H1 (cell line): ENCODE measurements around the gene MRPS9. TPM values are rescaled to one million over a fixed set of nuclear protein-coding genes. Genes with fewer than 3 reads are reported as not detected.

Experiments used
- CTCF ChIA-PET: fragments of 300-600 bp; sonication (Branson Sonifier 250); formaldehyde crosslinking; loops from one replicate; lab custom pipeline; 2021; ENCODE audit not compliant: partially characterized antibody; lab: Charles Lee
- POLR2A ChIA-PET: fragments of 300-600 bp; sonication (Branson Sonifier 250); formaldehyde crosslinking; loops from one replicate; lab custom pipeline; 2021; ENCODE audit warnings: inconsistent platforms; ENCODE audit not compliant: partially characterized antibody; lab: Charles Lee
- DNase-seq, 2 experiments: peaks; one replicate each; pipeline versions ENCODE4 v3.0.0 to v3.0.0-alpha.2; 2010 to 2022; ENCODE audit warnings: low spot score in 2 of 2, low read depth in 1 of 2, mixed read lengths in 1 of 2
- FAIRE-seq: peaks from 2 replicates; lab custom pipeline; 2011; peaks lifted over from hg19 to GRCh38; lab: Jason Lieb, UNC
- H2AFZ ChIP-seq: 2 replicates; pipeline ENCODE4 v1.8.1; 2012; ENCODE audit warnings: low read length, inconsistent platforms
- H2AK5ac ChIP-seq: 2 replicates; pipeline ENCODE4 v1.6.1; 2013; ENCODE audit warnings: low read depth, low read length
- H2BK120ac ChIP-seq: replicated peaks from 2 replicates; pipeline ENCODE3; 2013; ENCODE audit warnings: low read depth, low read length, inconsistent platforms
- H2BK12ac ChIP-seq: 2 replicates; pipeline ENCODE4 v1.6.1; 2013; ENCODE audit warnings: low read depth, low read length
- H2BK15ac ChIP-seq: 2 replicates; pipeline ENCODE4 v1.6.1; 2013; ENCODE audit warnings: low read length
- H2BK20ac ChIP-seq: 2 replicates; pipeline ENCODE4 v1.6.1; 2013; ENCODE audit warnings: low read length
- H2BK5ac ChIP-seq: 2 replicates; pipeline ENCODE4 v1.6.1; 2013; ENCODE audit warnings: low read depth, low read length
- H3K14ac ChIP-seq: 2 replicates; pipeline ENCODE4 v1.6.1; 2013; ENCODE audit warnings: inconsistent platforms; ENCODE audit not compliant: insufficient read length
- H3K18ac ChIP-seq: 2 replicates; pipeline ENCODE4 v1.6.1; 2013; ENCODE audit warnings: low read length; ENCODE audit errors: extremely low read depth
- H3K23ac ChIP-seq: 2 replicates; pipeline ENCODE4 v1.6.1; 2013; ENCODE audit warnings: inconsistent platforms; ENCODE audit not compliant: insufficient read length
- H3K23me2 ChIP-seq: 2 replicates; pipeline ENCODE4 v1.6.1; 2013; ENCODE audit warnings: low read depth, low read length
- H3K27ac ChIP-seq: 2 replicates; pipeline ENCODE4 v1.6.1; 2011; ENCODE audit warnings: low read depth, low read length, inconsistent platforms
- H3K27me3 ChIP-seq, 4 experiments: replicated peaks in 1 of 4; 1 replicate in 1 of 4; 2 replicates in 3 of 4; pipeline versions ENCODE4 v1.6.1 to v1.8.1; 2011 to 2013; ENCODE audit warnings: low read length in 3 of 4, mild to moderate bottlenecking in 3 of 4, inconsistent platforms in 2 of 4, mixed read lengths in 2 of 4, moderate library complexity in 1 of 4; ENCODE audit not compliant: control insufficient read depth in 3 of 4, insufficient read depth in 3 of 4; ENCODE audit errors: extremely low read depth in 1 of 4
- H3K36me3 ChIP-seq, 4 experiments: 2 replicates each; pipeline versions ENCODE4 v1.6.1 to v1.8.1; 2011 to 2013; ENCODE audit warnings: mild to moderate bottlenecking in 4 of 4, low read length in 3 of 4, moderate library complexity in 2 of 4, control low read depth in 1 of 4, inconsistent platforms in 1 of 4; ENCODE audit not compliant: insufficient read depth in 4 of 4, control insufficient read depth in 2 of 4
- H3K4ac ChIP-seq: replicated peaks from 2 replicates; pipeline ENCODE3; 2013; ENCODE audit warnings: low read length, low read depth, mixed read lengths, inconsistent platforms; ENCODE audit not compliant: insufficient read length
- H3K4me1 ChIP-seq, 4 experiments: replicated peaks in 1 of 4; 1 replicate in 1 of 4; 2 replicates in 3 of 4; pipeline versions ENCODE4 v1.6.1 to v1.8.1; 2011 to 2013; ENCODE audit warnings: low read length in 3 of 4, inconsistent platforms in 2 of 4, mixed read lengths in 1 of 4; ENCODE audit not compliant: insufficient read depth in 4 of 4, control insufficient read depth in 3 of 4
- H3K4me2 ChIP-seq, 2 experiments: 2 replicates each; pipeline versions ENCODE4 v1.6.1 to v1.8.1; 2011 to 2013; ENCODE audit warnings: low read depth in 2 of 2, low read length in 2 of 2, control low read depth in 1 of 2, inconsistent platforms in 1 of 2, mild to moderate bottlenecking in 1 of 2; ENCODE audit not compliant: insufficient read depth in 1 of 2
- H3K4me3 ChIP-seq, 4 experiments: fragments of 200-600, 300-600 bp in 1 of 4; sonication (generic), shearing (Covaris generic), sonication (Bioruptor Twin) in 1 of 4; 2 replicates each; pipeline versions ENCODE4 v1.5.1 to v1.8.1; 2011 to 2016; ENCODE audit warnings: low read length in 4 of 4, low read depth in 3 of 4, control low read depth in 2 of 4, inconsistent platforms in 2 of 4, mild to moderate bottlenecking in 2 of 4, mixed read lengths in 1 of 4, moderate library complexity in 1 of 4; ENCODE audit not compliant: insufficient read depth in 2 of 4; ENCODE audit errors: extremely low read depth in 1 of 4
- H3K56ac ChIP-seq: replicated peaks from 2 replicates; pipeline ENCODE3; 2013; ENCODE audit warnings: low read depth, mild to moderate bottlenecking, mixed read lengths, low read length, inconsistent platforms; ENCODE audit not compliant: insufficient read length
- H3K79me1 ChIP-seq: 2 replicates; pipeline ENCODE4 v1.6.1; 2013; ENCODE audit warnings: low read depth, low read length, control low read depth
- H3K79me2 ChIP-seq, 2 experiments: 2 replicates each; pipeline versions ENCODE4 v1.6.1 to v1.8.1; 2012 to 2013; ENCODE audit warnings: low read length in 2 of 2, mild to moderate bottlenecking in 2 of 2, inconsistent platforms in 1 of 2; ENCODE audit not compliant: insufficient read depth in 2 of 2, control insufficient read depth in 1 of 2
- H3K9ac ChIP-seq, 4 experiments: replicated peaks in 1 of 4; 1 replicate in 1 of 4; 2 replicates in 3 of 4; pipeline versions ENCODE4 v1.6.1 to v1.8.1; 2011 to 2013; ENCODE audit warnings: low read depth in 3 of 4, low read length in 3 of 4, control low read depth in 2 of 4, mild to moderate bottlenecking in 2 of 4, moderate library complexity in 2 of 4, inconsistent platforms in 1 of 4; ENCODE audit errors: extremely low read depth in 1 of 4
- H3K9me3 ChIP-seq, 2 experiments: 2 replicates each; pipeline versions ENCODE4 v1.6.1 to v1.8.1; 2012 to 2013; ENCODE audit warnings: mild to moderate bottlenecking in 2 of 2, moderate library complexity in 2 of 2, control low read depth in 1 of 2, inconsistent platforms in 1 of 2, low read depth in 1 of 2, low read length in 1 of 2, mixed read lengths in 1 of 2; ENCODE audit not compliant: insufficient read depth in 2 of 2
- H4K20me1 ChIP-seq, 2 experiments: replicated peaks in 1 of 2; 2 replicates each; pipeline versions ENCODE3 to v1.8.1; 2011 to 2013; ENCODE audit warnings: inconsistent platforms in 2 of 2, low read length in 2 of 2, mild to moderate bottlenecking in 1 of 2; ENCODE audit not compliant: insufficient read depth in 2 of 2, control insufficient read depth in 1 of 2
- H4K5ac ChIP-seq: 2 replicates; pipeline ENCODE4 v1.6.1; 2013; ENCODE audit warnings: low read length, low read depth, mixed read lengths, inconsistent platforms; ENCODE audit not compliant: insufficient read length
- H4K8ac ChIP-seq: 2 replicates; pipeline ENCODE4 v1.8.0; 2013; ENCODE audit warnings: mild to moderate bottlenecking, moderate library complexity, low read length, inconsistent platforms; ENCODE audit not compliant: insufficient read depth; ENCODE audit errors: extremely low read depth
- H4K91ac ChIP-seq: replicated peaks from 2 replicates; pipeline ENCODE3; 2013; ENCODE audit warnings: low read length, mixed read lengths, inconsistent platforms; ENCODE audit not compliant: insufficient read length
- BCL11A ChIP-seq, 2 experiments: IDR thresholded peaks; one replicate each; pipeline ENCODE4 v1.6.1; 2011; ENCODE audit warnings: low read depth in 2 of 2, low read length in 2 of 2, mild to moderate bottlenecking in 2 of 2
- CBX8 ChIP-seq: fragments of 300-800, 300-1000 bp; sonication (generic); IDR thresholded peaks from 2 replicates; pipeline ENCODE4 v1.7.1; 2016; ENCODE audit warnings: low read depth, low read length, borderline replicate concordance
- CREB1 ChIP-seq: IDR thresholded peaks from 2 replicates; pipeline ENCODE4 v1.6.1; 2012; ENCODE audit warnings: inconsistent platforms
- KDM5A ChIP-seq: fragments of 200-600 bp; IDR thresholded peaks from 2 replicates; pipeline ENCODE4 v1.7.1; 2012; ENCODE audit warnings: mild to moderate bottlenecking, low read length, inconsistent platforms, mixed read lengths
- RAD21 ChIP-seq, 2 experiments: IDR thresholded peaks in 1 of 2; conservative IDR thresholded peaks in 1 of 2; 2 replicates each; pipeline ENCODE4 v1.6.1; 2011; ENCODE audit warnings: low read depth in 2 of 2, low read length in 2 of 2, improper control_type of control experiment in 1 of 2, inconsistent platforms in 1 of 2, mild to moderate bottlenecking in 1 of 2, moderate library complexity in 1 of 2
- RXRA ChIP-seq: IDR thresholded peaks from 2 replicates; pipeline ENCODE4 v1.6.1; 2011; ENCODE audit warnings: low read depth, mild to moderate bottlenecking, low read length, moderate library complexity; ENCODE audit not compliant: insufficient read depth
- SIX5 ChIP-seq: IDR thresholded peaks from 2 replicates; pipeline ENCODE4 v1.6.1; 2011; ENCODE audit warnings: mild to moderate bottlenecking, low read depth, low read length
- WGBS, 2 experiments: shearing (Covaris generic) in 1 of 2; methylation state at CpG; one replicate each; pipeline versions ENCODE4 v1.1.6 to v1.1.7; 2013 to 2015; ENCODE audit warnings: low lambda C conversion rate in 2 of 2, mixed read lengths in 2 of 2, inconsistent platforms in 1 of 2, low coverage in 1 of 2, missing lambda C conversion rate in 1 of 2; ENCODE audit not compliant: insufficient replicate concordance in 2 of 2, insufficient coverage in 1 of 2, insufficient read length in 1 of 2; ENCODE audit errors: extremely low coverage in 1 of 2, missing lambda C conversion rate in 1 of 2; 5-methylcytosine and 5-hydroxymethylcytosine counted together
- polyA plus RNA-seq, 7 experiments: library from polyadenylated mRNA; depleted of rRNA in 3 of 7; stranded (reverse) in 5 of 7; unstranded in 2 of 7; fragments of >200 nt in 5 of 7; fragments of 200-250 nt in 2 of 7; gene quantifications; 1 replicate in 5 of 7; 2 replicates in 1 of 7; 4 replicates in 1 of 7; pipeline versions ENCODE4 v1.2.1 to v1.2.3, GENCODE V29; 2011 to 2013; ENCODE audit warnings: missing spikeins in 2 of 7, mixed read lengths in 2 of 7
- total RNA-seq: library from RNA; stranded (reverse); fragmentation: NEBNext Ultra II Directional; extraction: Animal tissue kit (Norgen Biotek cat#: 25700); gene quantifications from 2 replicates; pipeline ENCODE4 v1.2.1, GENCODE V29; 2021

MRPS9 gene
- total and polyA plus RNA-seq, 2 of the 8 experiments (the other 6 are each of a cell fraction or from before 2014, with no cell fraction given), result 36.2 to 71.0 TPM

GRCh38 chr2:105136394-105136793 is 98.5 kb downstream of the MRPS9 start:
- H2BK120ac ChIP-seq, result no peak overlapping the region
- no peak overlapping the region for H3K9ac ChIP-seq
- H3K27ac ChIP-seq, result no peak overlapping the region
- no peaks in the 10 kb centered on the region for H3K36me3 ChIP-seq
- no peaks in the 10 kb centered on the region for H3K79me2 ChIP-seq
- no peak overlapping the region for H2AK5ac ChIP-seq
- H3K4me1 ChIP-seq, result no peaks in the 10 kb centered on the region
- CTCF ChIA-PET, result interaction anchor here (0.6 to 4.2 kb wide), 6 partner anchors 11 to 127 kb away, joined by 3 to 27 read pairs (median 4); no protein-coding TSS in a partner anchor
- no peak overlapping the region for H3K18ac ChIP-seq
- H2BK12ac ChIP-seq, result no peak overlapping the region
- no peak overlapping the region for H3K4me2 ChIP-seq
- no peak overlapping the region for H4K91ac ChIP-seq
- H4K20me1 ChIP-seq, result no peaks in the 10 kb centered on the region
- H3K4ac ChIP-seq, result no peak overlapping the region
- H2BK5ac ChIP-seq, result no peak overlapping the region
- TF ChIP-seq CREB1 (no peak), BCL11A (IDR thresholded peaks at IDR 0.05; ENCODE audit: low read depth in 2 of 2, low read length in 2 of 2) (no peak), RAD21 (IDR thresholded peaks at IDR 0.05 in 1 of 2, conservative IDR thresholded peaks at IDR 0.05 in 1 of 2; ENCODE audit: low read depth in 2 of 2, low read length in 2 of 2) (no peak), KDM5A (no peak), SIX5 (no peak), CBX8 (no peak), RXRA (no peak)
- DNase-seq (no peak), FAIRE-seq (no peak)
- H4K8ac ChIP-seq, result no peak overlapping the region
- H2AFZ ChIP-seq, result no peak overlapping the region
- H3K4me3 ChIP-seq, result no peak overlapping the region
- no peaks in the 10 kb centered on the region for H3K27me3 ChIP-seq
- no peak overlapping the region for H2BK15ac ChIP-seq
- no peaks in the 10 kb centered on the region for H3K23me2 ChIP-seq
- no peak overlapping the region for H3K56ac ChIP-seq
- H3K79me1 ChIP-seq, result no peaks in the 10 kb centered on the region
- H4K5ac ChIP-seq, result no peak overlapping the region
- no peak overlapping the region for H2BK20ac ChIP-seq
- H3K23ac ChIP-seq, result no peak overlapping the region
- WGBS, 2 experiments, result 83% methylated on average over 4 of the region's 4 CpGs; no CpG with 5 or more reads in 1 of the 2 experiments
- H3K9me3 ChIP-seq, result no peaks in the 10 kb centered on the region
- POLR2A ChIA-PET, result no interaction called here
- no peak overlapping the region for H3K14ac ChIP-seq
